Stimulated activated CD4-positive, alpha-beta T cell treated with anti-CD3 and anti-CD28 coated beads, Interleukin-1b, Interleukin-23, amount 100 ng/mL, for 48 hours (primary cell): ENCODE results near the gene GLUD1.
"Not testable (repeated sequence)": the region's sequence is repeated elsewhere in the genome, so short reads cannot be mapped to it uniquely, and the experiment has no call there.

Source experiments
- DNase-seq: peaks from one replicate; pipeline ENCODE4 v3.0.0-alpha.2; 2020

GLUD1 gene

GRCh38 chr10:87094373-87095235 lies at the start of gene GLUD1, which contains the start of gene SHLD2:
GLUD1 (minus strand) TSS chr10:87094843; CDS start chr10:87094769, 74 bp downstream.
SHLD2 (plus strand) TSS chr10:87095206; CDS start chr10:87151355, 56,149 bp downstream.
- DNase-seq: peak; percentile 93

GRCh38 chr10:87143109-87143418 lies 48.4 kb upstream of the GLUD1 start:
- DNase-seq: not testable (repeated sequence)

- not testable (repeated sequence) for DNase-seq
Measured at GRCh38 chr10:87142230-87143108, 47.8 kb upstream of the GLUD1 start.

GRCh38 chr10:87137478-87137877 lies 42.8 kb upstream of the GLUD1 start:
- DNase-seq: not testable (repeated sequence)

GRCh38 chr10:87134440-87134839 lies 39.8 kb upstream of the GLUD1 start:
- DNase-seq: not testable (repeated sequence)

- DNase-seq: not testable (repeated sequence)
Measured at GRCh38 chr10:87133936-87134335, 39.3 kb upstream of the GLUD1 start.

- DNase-seq: not testable (repeated sequence)
Measured at GRCh38 chr10:87132176-87132575, 37.5 kb upstream of the GLUD1 start.

GRCh38 chr10:87127607-87128156 lies 33.0 kb upstream of the GLUD1 start:
- DNase-seq: not testable (repeated sequence)

- DNase-seq: not testable (repeated sequence)
Measured at GRCh38 chr10:87127048-87127447, 32.4 kb upstream of the GLUD1 start.

GRCh38 chr10:87123351-87123750 lies 28.7 kb upstream of the GLUD1 start:
- not testable (repeated sequence) for DNase-seq

- DNase-seq: not testable (repeated sequence)
Measured at GRCh38 chr10:87119029-87119428, 24.4 kb upstream of the GLUD1 start.

GRCh38 chr10:87118122-87118521 lies 23.5 kb upstream of the GLUD1 start:
- not testable (repeated sequence) for DNase-seq

GRCh38 chr10:87105446-87106124 lies 10.9 kb upstream of the GLUD1 start:
- DNase-seq: no peak

GRCh38 chr10:87104727-87105126 lies 10.1 kb upstream of the GLUD1 start:
- DNase-seq: not testable (repeated sequence)

- no peak for DNase-seq
Measured at GRCh38 chr10:87101996-87102395, 7.4 kb upstream of the GLUD1 start.

GRCh38 chr10:87095236-87095945 lies 748 bp upstream of the GLUD1 start:
- DNase-seq: peak; percentile 78

- peak; percentile 82 for DNase-seq
Measured at GRCh38 chr10:87093632-87094372, 841 bp downstream of the GLUD1 start.

- DNase-seq: peak; percentile 36
Measured at GRCh38 chr10:87092861-87093631, 1.6 kb downstream of the GLUD1 start.

GRCh38 chr10:87092376-87092860 lies 2.2 kb downstream of the GLUD1 start:
- no peak for DNase-seq

- DNase-seq: no peak
Measured at GRCh38 chr10:87090779-87091178, 3.9 kb downstream of the GLUD1 start.
